ENCODE data around the gene PAK2.
"Not testable (repeated sequence)": the region's sequence is repeated elsewhere in the genome, so short reads cannot be mapped to it uniquely, and the experiment has no call there.

Gene PAK2

DNA sequence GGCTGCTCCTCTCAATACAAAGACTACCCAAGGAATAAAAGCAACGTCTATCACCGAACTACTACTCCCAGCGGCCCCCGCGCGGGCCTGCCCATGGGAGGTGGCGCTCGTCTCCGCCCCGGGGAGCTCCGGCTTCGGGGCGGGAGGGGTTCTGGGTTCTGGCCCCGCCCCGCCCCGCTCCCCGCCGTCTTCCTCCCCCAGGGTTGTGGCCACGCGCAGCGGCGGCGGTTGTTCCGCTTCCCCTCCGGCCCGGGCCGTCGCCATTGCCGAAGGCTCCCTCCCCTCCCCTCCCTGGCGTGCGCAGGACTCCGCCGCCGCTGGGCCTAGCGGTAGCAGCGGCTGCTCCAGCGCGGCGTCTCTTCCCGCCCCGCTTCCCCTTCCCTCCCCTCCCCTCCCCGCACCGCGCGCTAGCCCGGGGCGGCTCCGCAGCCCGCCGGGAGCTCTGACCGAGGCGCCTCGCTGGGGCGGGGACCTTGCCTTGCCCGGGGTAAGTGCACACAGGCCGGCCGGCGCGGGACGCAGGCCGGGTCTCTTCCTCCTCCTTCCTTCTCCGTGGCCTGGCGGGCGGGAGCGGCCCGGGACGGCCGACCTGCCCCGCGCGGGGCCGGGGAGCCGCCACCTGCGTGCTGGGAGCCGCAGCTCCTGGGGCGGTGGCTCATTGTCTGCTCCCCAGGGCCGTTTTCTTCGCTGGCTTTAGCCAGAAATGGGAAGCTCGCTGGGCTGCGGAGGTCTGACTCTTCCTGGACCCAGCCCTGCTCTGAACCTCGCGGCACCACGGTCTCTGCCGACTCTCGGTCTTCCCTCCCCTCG, at the start of gene PAK2:
Gene PAK2, plus strand, starts transcription at position 187 of the 810 bp plus-strand sequence. CDS start 42,790 bp downstream, outside the sequence.
- DNase-seq, result peak; percentile 86

DNA sequence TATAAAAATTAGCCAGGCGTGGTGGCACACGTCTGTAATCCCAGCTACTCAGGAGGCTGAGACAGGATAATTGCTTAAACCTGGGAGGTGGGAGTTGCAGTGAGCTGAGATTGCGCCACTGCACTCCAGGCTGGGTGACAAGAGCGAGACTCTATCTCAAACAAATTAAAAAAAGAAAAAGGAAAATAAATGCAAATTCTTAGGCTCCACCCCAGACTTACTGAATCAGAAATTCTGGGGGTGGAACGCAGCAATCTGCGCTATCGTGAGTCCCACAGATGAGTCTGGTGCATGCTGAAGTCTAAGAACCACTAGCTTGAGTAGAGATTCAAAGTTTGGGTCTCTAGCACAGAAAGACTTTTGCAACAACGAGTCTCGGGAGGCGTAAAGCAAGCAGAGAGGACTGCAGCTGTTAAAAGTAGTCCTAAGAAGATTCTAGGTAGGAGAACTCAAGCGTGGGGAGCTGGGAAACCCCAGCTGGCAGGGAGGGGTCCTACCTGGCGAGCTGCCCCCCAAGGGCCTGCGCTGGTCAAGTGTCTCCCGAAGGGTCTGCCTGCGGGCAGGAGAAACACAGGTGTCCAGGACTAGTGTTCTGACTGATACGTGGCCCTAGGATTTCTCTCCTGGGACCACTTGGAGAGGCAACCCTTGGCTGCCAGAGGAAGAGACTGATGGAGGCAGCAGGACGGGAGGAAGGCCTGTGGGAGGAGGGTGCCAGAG, 49.6 kb upstream of the PAK2 start:
- DNase-seq, result no peak

DNA sequence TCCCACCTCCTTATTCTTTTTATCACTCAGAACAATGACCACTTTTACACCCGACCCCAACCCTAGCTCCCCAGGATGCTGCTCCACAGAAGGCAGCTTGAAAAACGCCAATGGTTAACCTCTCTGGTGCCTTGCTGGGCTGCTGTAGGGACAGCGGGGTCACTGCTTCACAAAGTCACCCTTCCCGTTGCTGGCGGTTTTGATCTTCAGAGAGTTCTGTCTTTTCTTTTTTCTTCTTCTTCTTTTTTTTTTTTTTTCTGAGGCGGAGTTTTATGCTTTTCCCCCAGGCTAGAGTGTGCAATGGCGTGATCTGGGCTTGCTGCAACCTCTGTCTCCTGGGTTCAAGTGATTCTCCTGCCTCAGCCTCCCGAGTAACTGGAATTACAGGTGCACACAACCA, 48.3 kb upstream of the PAK2 start:
- DNase-seq, result no peak

DNA sequence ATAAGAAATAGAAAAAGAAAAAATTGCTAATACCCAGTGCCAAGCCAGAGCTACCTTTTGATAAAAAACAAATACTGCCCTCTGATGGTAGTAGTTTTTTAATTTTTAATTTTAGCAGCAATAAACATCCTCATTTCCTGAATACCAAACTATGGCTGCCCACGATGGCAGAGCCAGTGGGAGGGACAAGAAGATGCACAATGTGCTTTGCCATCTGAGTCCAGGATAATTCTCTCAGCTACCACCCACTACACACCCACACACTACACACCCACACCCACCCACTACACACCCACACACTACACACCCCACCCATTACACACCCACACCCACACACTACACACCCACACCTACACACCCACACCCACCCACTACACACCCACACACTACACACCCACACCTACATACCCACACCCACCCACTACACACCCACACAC, 45.4 kb upstream of the PAK2 start:
- DNase-seq, result no peak

DNA sequence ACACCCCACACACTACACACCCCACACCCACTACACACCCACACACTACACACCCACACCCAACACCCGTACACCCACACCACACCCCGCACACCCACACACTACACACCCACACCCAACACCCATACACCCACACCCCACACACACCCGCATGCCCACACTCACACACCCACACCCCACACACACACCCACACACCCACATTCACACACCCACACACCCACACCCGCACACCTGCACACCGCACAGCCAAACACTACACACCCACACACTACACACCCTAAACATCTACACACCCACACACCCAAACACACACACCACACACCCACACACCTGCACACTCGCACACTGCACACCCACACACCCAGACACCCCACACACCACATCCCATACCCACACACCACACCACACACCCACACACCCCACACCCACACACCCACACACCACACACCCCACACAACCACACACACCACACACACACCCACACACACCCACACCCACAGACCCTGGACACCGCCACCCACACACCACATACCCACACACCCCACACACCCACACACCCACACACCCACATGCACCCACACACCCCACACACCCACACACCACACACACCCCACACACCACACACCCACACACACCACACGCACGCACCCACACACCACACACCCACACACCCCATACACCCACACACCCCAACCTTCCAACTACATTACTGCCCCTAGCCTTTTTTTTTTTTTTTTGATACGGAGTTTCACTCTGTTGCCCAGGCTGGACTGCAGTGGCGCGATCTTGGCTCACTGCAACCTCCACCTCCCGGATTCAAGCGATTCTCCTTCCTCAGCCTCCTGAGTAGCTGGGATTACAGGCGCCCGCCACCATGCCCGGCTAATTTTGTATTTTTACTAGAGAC, 44.5 kb upstream of the PAK2 start:
- no peak for DNase-seq

DNA sequence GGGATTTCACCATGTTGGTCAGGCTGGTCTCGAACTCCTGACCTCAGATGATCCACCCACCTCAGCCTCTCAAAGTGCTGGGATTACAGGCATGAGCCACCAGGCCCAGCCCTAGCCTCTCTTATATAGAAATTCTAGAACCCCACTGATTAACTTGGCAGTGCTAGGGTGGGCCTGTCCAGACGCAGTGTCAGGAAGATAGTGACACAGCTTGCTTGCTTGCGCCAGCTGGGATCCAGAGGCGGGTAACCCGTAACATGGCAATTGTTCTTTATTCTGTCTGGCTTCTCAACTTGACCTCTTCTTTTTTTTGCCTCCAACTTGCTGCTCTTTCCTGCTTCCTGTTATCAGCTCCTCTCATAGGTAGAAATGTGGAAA, 43.8 kb upstream of the PAK2 start:
- DNase-seq, result no peak

DNA sequence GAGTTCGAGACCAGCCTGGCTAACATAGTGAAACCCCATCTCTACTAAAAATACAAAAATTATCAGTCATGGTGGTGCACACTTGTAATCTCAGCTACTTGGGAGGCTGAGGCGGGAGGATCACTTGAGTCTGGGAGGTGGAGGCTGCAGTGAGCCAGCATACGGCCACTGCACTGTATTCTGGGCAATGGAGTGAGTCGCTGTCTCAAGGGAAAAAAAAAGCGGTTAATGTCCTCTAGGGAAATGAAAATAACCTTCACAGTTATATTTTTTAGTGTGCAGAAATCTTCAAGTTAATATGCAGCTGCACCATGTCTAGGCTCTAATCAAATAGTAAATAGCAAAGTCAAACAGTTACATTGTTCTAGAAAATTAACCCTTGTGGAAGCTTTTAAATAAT, 42.4 kb upstream of the PAK2 start:
- no peak for DNase-seq

DNA sequence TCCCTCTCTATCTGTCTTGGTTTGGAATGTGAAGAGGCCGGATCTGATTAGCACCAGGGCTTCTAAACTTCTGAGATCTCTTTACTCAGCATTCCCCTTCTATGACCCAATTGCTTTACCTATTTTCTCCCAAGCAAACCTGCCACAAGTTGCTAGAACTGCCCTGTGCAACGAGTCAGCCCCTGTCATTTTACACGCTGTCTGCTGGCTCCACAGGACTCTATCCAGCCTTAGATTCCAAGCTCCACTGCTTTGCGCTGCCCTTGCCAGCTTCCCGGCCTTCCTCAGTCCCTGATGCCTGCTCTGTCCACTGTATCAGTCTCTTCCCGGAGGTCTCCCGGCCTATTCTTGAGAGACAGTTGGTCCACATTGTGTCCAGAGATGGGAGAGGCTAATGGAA, 39.9 kb upstream of the PAK2 start:
- DNase-seq, result no peak

DNA sequence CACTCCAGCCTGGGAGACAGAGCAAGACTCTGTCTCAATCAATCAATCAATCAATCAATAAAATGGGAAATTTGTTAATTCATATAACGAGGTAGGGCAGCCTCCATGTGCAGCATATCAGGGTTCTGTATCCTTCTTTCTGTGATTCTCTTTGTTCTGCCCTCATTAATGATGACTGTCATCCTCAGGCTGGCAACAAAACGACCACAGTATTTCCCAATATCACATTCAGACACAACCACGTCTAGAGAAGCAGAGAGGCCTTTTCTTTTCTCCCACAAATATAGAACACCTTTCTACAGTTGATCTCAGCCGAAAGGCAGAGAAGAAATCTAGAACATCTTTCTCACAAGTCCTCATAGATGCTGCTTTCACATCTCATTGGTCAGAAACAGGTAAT, 38.9 kb upstream of the PAK2 start:
- no peak for DNase-seq

DNA sequence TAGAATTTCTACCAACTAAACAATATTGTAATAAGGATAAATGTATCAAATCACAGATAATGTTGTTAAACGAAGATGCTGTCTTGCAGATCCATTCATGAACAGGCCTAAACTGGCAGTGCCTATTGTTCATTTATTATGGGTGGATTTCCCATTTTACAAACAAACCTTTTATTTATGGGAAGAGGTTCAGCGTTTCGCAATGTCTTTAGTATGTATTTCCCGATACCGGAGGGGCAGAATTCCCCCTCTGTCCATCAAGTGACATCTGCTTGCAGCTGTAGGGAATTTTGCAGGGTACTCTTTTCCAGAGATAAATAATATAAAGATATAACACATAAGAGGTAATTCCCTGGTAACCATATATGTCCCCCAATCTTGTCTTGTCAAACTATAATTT, 33.3 kb upstream of the PAK2 start:
- DNase-seq, result no peak

DNA sequence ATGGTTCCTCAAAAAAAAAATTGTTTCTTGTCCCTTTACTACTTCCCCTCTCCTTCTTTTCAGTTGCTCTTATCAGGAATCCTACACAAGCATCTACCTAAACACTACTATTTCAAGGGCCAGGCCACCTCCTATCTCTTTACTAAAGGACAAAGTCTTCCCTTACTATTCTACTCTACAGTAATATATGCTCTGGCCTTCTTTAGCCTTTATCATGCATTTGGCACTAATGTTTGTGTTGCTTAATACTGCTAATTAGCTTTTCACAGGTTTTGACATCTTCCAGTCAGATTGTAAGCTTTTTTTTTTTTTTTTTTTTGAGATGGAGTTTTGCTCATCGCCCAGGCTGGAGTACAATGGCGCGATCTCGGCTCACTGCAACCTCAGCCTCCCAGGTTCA, 32.9 kb upstream of the PAK2 start:
- DNase-seq, result no peak

DNA sequence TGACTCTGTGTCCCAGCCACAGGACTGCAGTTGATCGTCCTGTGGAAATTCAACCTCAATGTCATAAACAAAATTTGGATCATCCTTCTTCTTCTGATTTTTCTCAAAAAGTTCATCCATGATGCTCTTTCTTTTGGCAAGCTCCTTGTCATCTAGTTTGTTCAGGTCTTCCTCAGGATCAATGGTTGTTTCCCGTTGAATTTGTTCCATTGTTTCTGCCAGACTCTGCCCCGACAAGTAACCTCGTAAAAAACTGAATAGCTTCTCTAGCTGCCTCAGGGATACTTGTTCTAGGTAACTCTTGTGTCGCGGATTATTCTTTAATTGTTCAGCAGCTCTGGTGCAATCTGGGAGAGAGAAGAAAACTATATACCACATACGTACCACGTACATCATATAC, 32.1 kb upstream of the PAK2 start:
- DNase-seq, result no peak

DNA sequence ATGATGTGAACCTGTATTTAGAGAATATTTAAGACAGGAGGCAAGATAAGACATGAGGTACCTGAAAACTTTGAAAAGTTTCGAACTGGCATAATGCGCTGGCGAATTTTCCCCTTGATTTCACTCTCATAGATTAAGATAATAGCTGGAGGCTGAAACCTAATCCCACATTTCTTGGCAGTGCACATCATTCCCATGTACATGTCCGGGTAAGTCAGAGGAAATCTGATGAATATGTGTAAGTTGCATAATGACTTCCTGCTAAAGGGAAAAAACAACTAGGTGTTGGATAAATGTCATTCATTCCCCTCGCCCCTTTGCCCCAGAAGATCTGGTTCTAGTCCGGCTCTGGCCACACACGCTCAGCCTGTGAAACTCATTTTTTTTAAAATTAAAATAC, 31.2 kb upstream of the PAK2 start:
- no peak for DNase-seq

DNA sequence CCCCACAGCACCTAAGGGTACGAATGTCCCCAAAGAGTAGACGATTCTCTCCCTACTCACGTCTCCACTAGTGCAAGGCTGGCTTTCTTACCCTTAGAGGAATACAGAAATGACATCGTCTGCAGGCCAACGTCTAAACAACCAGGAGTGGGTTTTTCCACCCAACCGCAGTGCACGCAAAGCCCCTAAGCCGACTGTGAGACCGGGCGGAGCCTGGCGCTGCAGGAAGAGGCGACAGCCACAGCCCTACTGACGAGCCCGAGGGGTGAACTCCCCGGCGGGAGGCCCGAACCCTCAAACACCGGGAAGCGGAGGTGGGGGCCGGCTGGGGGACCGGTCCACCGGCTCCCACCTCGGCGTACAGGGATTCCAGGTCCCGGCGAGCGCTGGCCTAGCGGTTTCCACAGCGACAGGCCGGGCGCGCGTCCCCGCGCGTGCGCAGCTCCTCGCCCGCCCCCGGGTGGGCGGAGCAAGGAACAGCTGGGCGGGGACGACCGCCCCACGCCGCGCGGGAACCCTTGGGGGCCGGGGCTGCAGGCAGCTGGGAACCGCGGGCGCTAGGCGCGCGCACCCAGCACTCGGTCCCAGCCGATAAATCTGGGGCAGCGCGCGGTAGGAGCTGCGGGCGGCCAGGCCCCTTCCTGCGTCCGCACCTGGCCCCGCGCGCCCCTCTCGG, 27.7 kb upstream of the PAK2 start, which contains the start of the genes CEP19 and PIGX:
Gene CEP19, minus strand, starts transcription at position 413 of the 676 bp plus-strand sequence. CDS start 3,593 bp downstream, outside the sequence.
Gene PIGX, plus strand, starts transcription at position 540 of the 676 bp plus-strand sequence.
- peak; percentile 75 for DNase-seq

DNA sequence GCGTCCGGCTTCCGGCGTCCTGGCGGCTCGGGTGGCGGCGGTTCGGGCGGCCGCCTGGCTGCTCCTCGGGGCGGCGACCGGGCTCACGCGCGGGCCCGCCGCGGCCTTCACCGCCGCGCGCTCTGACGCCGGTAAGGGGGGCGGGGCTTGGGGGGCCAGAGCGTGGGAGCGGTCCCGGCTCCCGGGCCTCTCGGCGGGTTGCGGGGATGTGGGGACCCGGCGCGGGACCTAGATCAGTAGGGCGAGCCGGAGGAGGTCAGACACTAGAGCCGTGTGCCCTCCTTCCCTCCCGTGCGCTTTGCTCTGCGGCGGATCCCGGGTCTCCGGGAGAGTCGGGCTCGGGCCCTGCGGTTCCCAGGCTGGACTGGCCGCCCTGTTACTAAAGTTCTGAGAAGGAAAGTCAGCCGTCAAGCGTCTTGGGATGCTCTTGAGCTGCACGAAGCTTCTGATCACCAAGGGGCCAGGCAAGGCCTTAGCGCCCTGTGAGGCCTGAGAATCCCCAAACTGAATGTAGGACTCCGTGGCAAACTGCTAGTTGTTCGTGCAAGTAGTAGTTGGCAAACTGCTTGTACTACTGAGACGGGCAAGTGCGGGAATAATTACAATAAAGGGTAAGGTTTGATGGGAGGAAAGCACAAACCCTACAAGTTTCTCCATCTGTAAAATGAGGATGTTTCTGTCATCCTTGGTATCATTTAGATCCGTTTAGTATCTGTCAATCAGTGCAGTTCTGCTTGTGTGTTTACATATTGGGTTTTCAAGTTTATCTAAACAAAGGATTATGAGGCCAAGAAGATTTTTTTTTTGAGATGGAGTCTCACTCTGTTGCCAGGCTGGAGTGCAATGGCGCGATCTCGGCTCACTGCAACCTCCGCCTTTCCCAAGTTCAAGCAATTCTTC, 26.9 kb upstream of the PAK2 start:
- peak; percentile 50 for DNase-seq

DNA sequence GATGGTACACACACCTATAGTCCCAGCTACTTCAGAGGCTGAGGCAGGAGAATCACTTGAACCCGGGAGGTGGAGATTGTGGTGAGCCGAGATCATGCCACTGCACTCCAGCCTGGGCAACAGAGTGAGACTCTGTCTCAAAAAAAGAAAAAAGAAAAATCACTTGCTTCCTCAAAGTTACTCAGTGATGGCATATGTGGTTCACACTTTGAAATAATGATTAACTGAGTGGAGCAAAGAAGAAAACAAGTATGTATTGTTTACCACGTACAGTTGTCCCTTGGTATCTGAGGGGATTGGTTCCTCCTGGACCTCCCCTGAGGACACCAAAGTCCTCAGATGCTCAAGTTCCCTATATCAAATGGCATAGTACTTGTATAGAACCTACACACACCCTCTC, 22.5 kb upstream of the PAK2 start:
- not testable (repeated sequence) for DNase-seq

DNA sequence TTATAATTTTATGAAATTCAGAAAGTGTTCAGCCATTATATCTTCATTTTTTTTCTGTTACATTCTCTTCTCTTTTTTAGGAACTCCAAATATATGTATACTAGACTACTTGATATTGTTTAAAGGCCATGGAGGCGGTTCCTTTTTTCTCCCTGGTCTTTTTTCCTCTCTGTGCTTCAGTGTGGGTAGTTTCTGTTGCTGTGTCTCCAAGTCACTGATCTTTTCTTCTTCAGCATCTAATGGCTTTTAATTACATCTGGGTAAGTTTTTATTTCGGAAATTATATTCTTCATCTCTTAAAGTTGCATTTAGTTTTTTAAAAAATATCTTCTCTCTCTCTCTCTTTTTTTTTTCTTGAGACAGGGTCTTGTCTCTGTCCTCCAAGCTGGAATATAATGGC, 18.6 kb upstream of the PAK2 start:
- no peak for DNase-seq

DNA sequence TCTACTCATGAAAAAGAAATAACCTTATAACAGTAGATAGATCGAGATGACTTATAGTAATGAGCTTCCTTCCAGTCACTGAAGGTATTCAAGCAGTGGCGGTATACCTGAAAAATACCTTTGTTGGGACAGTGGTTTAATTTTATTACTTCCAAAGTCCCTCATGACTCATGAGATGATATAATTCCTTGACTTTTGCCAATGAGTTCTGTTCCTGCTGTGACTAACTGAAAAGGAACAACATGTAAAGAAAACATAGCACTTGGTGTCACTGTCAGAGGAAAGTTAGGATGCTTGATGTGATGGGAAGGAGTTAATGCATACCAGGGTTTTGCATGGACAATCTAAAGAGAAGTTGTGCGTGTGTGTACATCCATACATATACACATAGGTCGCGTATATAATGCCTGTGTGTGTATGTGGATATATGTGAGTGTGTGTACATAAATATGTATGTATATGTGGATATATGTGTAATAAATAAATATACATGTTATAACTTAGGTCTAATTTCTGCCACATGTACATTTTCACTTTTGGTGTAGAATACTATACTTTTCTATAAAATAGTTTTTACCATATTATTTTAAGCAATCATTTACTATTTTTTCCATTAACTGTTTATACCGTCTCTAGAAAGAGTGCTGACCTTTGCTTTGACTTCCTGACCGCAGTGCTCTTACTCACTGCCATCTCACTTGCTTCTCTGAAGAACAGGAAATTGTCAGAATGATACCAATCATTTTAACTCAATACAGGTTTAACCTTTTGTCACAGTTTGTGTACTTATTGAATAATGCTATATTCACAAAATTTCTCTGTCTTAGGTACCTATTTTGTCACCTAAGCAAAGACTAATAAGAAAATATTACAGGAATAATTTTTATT, 12.6 kb upstream of the PAK2 start:
- no peak for DNase-seq

DNA sequence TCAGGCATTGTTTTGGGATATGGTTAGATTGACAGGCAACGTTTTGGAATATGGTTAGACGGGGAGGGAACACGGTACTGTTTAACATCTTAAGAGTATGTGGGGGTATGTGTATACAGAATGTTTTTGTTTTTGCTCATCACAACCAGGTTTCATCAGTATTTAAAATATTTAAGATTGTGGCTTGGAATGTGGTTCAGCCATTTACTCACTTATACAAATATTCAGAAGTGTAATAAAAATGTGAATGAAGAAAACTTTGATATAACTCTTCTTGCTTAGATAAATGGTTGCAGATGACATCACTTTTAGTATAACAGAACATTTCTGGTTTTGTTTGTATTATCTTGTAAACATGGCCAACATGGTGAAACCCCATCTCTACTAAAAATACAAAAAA, 3.9 kb upstream of the PAK2 start:
- DNase-seq, result no peak

DNA sequence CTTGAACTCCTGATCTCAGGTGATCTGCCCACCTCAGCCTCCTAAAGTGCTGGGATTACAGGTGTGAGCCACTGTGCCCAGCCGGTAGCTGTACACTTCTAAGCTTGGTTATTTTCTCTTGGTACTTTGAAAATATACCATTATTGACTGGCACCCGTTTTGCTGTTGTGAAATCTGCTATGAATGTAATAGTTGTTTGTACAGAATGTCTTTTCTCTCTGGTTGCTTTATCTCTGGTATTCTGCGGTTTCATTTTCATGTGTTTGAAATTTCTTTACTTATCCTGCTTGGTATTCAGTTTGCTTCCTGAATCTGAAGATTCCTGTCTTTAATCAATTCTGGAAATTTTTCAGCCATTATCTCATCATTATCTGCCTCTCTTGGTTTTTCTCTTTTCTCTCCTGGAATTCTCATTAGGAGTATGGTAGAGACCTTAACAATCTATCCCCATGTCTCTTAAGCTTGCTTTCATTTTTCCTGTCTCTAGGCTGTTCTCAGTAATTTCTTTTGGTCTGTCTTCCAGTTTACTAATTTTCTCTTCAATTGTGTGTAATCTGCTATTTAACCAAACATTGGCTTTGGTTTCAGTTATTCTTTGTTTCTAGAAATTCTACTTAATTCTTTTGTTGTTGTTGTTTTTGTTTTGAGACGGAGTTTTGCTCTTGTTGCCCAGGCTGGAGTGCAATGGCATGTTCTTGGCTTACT, 2.8 kb upstream of the PAK2 start:
- DNase-seq, result no peak
